DOHH2 (cell line): ENCODE measurements around the gene IQSEC1.
A peak's percentile ranks its signal among the peaks of the same experiment; 100 is the strongest.

Source experiments
- H3F3A ChIP-seq: fragments of 200-600 bp; sonication (generic), shearing (Covaris generic); 2 replicates; pipeline ENCODE4 v1.6.0; 2016; ENCODE audit warnings: antibody characterized with exemption, mild to moderate bottlenecking; ENCODE audit not compliant: control insufficient read depth, insufficient read depth
- H3K27ac ChIP-seq: fragments of 200-600 bp; sonication (generic); 2 replicates; pipeline ENCODE4 v1.5.1; 2014; ENCODE audit warnings: low read depth, mild to moderate bottlenecking, low read length, moderate library complexity
- H3K27me3 ChIP-seq: fragments of 200-600 bp; sonication (generic); 2 replicates; pipeline ENCODE4 v1.6.1; 2014; ENCODE audit warnings: mild to moderate bottlenecking, low read length, mixed read lengths; ENCODE audit not compliant: control insufficient read depth
- H3K36me3 ChIP-seq: fragments of 200-600 bp; sonication (generic); 2 replicates; pipeline ENCODE4 v1.6.1; 2014; ENCODE audit warnings: mild to moderate bottlenecking, low read length, moderate library complexity, mixed read lengths; ENCODE audit not compliant: control insufficient read depth
- H3K4me1 ChIP-seq: fragments of 200-600 bp; sonication (generic); 2 replicates; pipeline ENCODE4 v1.6.1; 2014; ENCODE audit warnings: mild to moderate bottlenecking, low read length, mixed read lengths; ENCODE audit not compliant: control insufficient read depth
- H3K4me2 ChIP-seq: fragments of 200-600 bp; sonication (generic); 2 replicates; pipeline ENCODE4 v1.6.0; 2014; ENCODE audit warnings: mild to moderate bottlenecking, low read length, moderate library complexity
- H3K4me3 ChIP-seq: fragments of 200-600 bp; sonication (generic); 2 replicates; pipeline ENCODE4 v1.5.1; 2014; ENCODE audit warnings: mild to moderate bottlenecking, low read length, mixed read lengths
- H3K79me2 ChIP-seq: fragments of 200-600 bp; sonication (generic); 2 replicates; pipeline ENCODE4 v1.6.1; 2014; ENCODE audit warnings: mild to moderate bottlenecking, low read length, mixed read lengths; ENCODE audit not compliant: control insufficient read depth
- H3K9me2 ChIP-seq: fragments of 200-600 bp; sonication (generic); replicated peaks from 2 replicates; pipeline ENCODE4 v1.6.1; 2014; ENCODE audit warnings: mild to moderate bottlenecking, low read length, mixed read lengths; ENCODE audit not compliant: control insufficient read depth
- H3K9me3 ChIP-seq: fragments of 200-600 bp; sonication (generic); 2 replicates; pipeline ENCODE4 v1.6.1; 2014; ENCODE audit warnings: antibody characterized with exemption, low read length, mixed read lengths; ENCODE audit not compliant: control insufficient read depth, insufficient read depth
- H4K20me1 ChIP-seq: fragments of 200-600 bp; sonication (generic); 2 replicates; pipeline ENCODE4 v1.6.0; 2014; ENCODE audit warnings: low read depth, mild to moderate bottlenecking, antibody characterized with exemption, low read length, moderate library complexity; ENCODE audit not compliant: control insufficient read depth, insufficient read depth
- CTCF ChIP-seq: fragments of 200-600 bp; sonication (generic); IDR thresholded peaks from one replicate; pipeline ENCODE4 v1.5.1; 2014; ENCODE audit warnings: antibody characterized with exemption, mild to moderate bottlenecking, low read depth, low read length; ENCODE audit not compliant: poor library complexity, severe bottlenecking
- EZH2phosphoT487 ChIP-seq: fragments of 200-600 bp; sonication (generic); IDR thresholded peaks from 2 replicates; pipeline ENCODE4 v1.6.1; 2017; ENCODE audit warnings: borderline replicate concordance, mild to moderate bottlenecking, antibody characterized with exemption, low read length, moderate library complexity, mixed read lengths

The IQSEC1 gene

GRCh38 chr3:13045241-13045903, 27.9 kb downstream of the IQSEC1 start:
- no peaks in the 10 kb centered on the region for H3K79me2 ChIP-seq
- H3K4me3 ChIP-seq = no peak overlapping the region
- H3K9me2 ChIP-seq = no peaks in the 10 kb centered on the region
- H3K9me3 ChIP-seq = no peaks in the 10 kb centered on the region
- H4K20me1 ChIP-seq = no peaks in the 10 kb centered on the region
- H3K4me1 ChIP-seq = peaks cover 33% of the 10 kb centered on the region
- H3K4me2 ChIP-seq = peak overlapping the region; percentile 44
- no peaks in the 10 kb centered on the region for H3K36me3 ChIP-seq
- TF ChIP-seq CTCF (no peak), EZH2phosphoT487 (no peak)
- no peaks in the 10 kb centered on the region for H3K27me3 ChIP-seq
- no peak overlapping the region for H3K27ac ChIP-seq
- no peaks in the 10 kb centered on the region for H3F3A ChIP-seq

- Histone ChIP-seq H3K4me1 (peaks cover 40% of the 10 kb centered on the region), H3K4me3 (no peak overlapping the region), H3K79me2 (no peaks in the 10 kb centered on the region), H3F3A (no peaks in the 10 kb centered on the region), H3K9me2 (no peaks in the 10 kb centered on the region), H3K9me3 (no peaks in the 10 kb centered on the region), H3K4me2 (no peak overlapping the region), H3K27me3 (0 out of 2 replicates have a peak, but pooled peaks cover 6% of the 10 kb centered on the region), H3K36me3 (no peaks in the 10 kb centered on the region), H3K27ac (no peak overlapping the region), H4K20me1 (no peaks in the 10 kb centered on the region)
- no peak for TF ChIP-seq EZH2phosphoT487
- TF ChIP-seq CTCF = no peak
Observed at GRCh38 chr3:13044496-13045240, 28.6 kb downstream of the IQSEC1 start.

GRCh38 chr3:13043656-13044055, 29.6 kb downstream of the IQSEC1 start:
- no peak overlapping the region for H3K27ac ChIP-seq
- peaks cover 43% of the 10 kb centered on the region for H3K4me1 ChIP-seq
- H3K27me3 ChIP-seq = 0 out of 2 replicates have a peak, but pooled peaks cover 7% of the 10 kb centered on the region
- H3F3A ChIP-seq = no peaks in the 10 kb centered on the region
- H4K20me1 ChIP-seq = no peaks in the 10 kb centered on the region
- H3K9me3 ChIP-seq = no peaks in the 10 kb centered on the region
- H3K36me3 ChIP-seq = no peaks in the 10 kb centered on the region
- H3K4me3 ChIP-seq = no peak overlapping the region
- TF ChIP-seq EZH2phosphoT487 (no peak), CTCF (no peak)
- H3K79me2 ChIP-seq = no peaks in the 10 kb centered on the region
- H3K9me2 ChIP-seq = no peaks in the 10 kb centered on the region
- H3K4me2 ChIP-seq = no peak overlapping the region
